Measurements from ENCODE around the gene TBX20. TPM values are rescaled to one million over a fixed set of nuclear protein-coding genes. Genes with fewer than 3 reads are reported as not detected.
"Not testable (repeated sequence)": the region's sequence is repeated elsewhere in the genome, so short reads cannot be mapped to it uniquely, and the experiment has no call there.

The TBX20 gene
- total RNA-seq, 4 donors from 2014 or later = 0.83 TPM; not detected in 3

DNA sequence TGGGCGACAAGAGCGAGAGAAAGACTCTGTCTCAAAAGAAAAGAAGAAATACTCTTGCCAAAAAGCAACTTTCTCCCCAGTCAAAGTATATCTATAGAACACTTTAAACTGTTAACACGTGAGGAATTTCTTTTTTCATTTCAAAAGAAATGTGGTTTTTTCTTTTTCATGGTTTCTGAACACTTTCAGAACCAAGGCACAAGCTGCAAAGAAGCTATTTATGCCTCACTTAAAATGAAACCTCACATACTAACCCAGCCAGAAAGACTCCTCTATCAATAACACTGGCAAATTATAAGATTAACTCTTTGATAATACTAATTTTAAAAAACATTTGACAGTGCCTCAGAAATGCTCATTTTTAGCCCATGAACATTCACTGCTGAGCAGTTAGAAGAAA lies 20.9 kb downstream of the TBX20 start:
- no peaks in the 10 kb centered on the region for H3K9me3 ChIP-seq
- no peaks in the 10 kb centered on the region for H3K4me1 ChIP-seq
- WGBS = 78% methylated on average over 3 of the region's 3 CpGs
- no peaks in the 10 kb centered on the region for H3K27me3 ChIP-seq
- TF ChIP-seq, protein P1, sequence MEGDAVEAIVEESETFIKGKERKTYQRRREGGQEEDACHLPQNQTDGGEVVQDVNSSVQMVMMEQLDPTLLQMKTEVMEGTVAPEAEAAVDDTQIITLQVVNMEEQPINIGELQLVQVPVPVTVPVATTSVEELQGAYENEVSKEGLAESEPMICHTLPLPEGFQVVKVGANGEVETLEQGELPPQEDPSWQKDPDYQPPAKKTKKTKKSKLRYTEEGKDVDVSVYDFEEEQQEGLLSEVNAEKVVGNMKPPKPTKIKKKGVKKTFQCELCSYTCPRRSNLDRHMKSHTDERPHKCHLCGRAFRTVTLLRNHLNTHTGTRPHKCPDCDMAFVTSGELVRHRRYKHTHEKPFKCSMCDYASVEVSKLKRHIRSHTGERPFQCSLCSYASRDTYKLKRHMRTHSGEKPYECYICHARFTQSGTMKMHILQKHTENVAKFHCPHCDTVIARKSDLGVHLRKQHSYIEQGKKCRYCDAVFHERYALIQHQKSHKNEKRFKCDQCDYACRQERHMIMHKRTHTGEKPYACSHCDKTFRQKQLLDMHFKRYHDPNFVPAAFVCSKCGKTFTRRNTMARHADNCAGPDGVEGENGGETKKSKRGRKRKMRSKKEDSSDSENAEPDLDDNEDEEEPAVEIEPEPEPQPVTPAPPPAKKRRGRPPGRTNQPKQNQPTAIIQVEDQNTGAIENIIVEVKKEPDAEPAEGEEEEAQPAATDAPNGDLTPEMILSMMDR (IDR thresholded peaks at IDR 0.05) = no peak
- no peak for TF ChIP-seq POLR2AphosphoS5 (IDR thresholded peaks at IDR 0.05)
- no peak for TF ChIP-seq EP300 (IDR thresholded peaks at IDR 0.05)
- TF ChIP-seq POLR2A (IDR thresholded peaks at IDR 0.05; ENCODE audit: low read depth) = no peak
- no peak for DNase-seq (ENCODE audit: extremely low spot score)
- intact Hi-C loops (cut with DNase I) = no loop called here
- H3K27ac ChIP-seq (replicated peaks in 1 of 4) = no peak overlapping the region
- H3K4me3 ChIP-seq = no peak overlapping the region
- H3K36me3 ChIP-seq = no peaks in the 10 kb centered on the region

DNA sequence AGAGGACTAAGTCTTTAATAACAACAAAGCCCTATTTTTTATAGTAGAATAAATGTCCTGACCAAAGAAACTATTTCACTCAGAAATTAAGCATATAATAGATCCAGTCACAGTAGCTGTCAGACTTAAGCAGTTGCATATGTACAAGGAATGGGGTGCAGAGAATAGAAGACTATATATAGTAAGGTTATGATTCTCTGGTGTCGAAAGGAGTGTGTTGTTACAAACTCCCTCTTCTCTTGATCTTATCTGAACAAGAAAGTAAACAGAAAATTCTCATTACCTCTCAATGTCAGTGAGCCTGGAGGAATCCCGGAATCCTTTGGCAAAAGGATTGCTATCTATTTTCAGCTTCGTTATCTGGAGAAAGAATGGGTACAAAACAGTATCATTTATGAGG lies 22.7 kb downstream of the TBX20 start:
- H3K36me3 ChIP-seq; H3K9me3 ChIP-seq; intact Hi-C loops (cut with DNase I); H3K4me3 ChIP-seq; H3K27me3 ChIP-seq; DNase-seq (ENCODE audit: extremely low spot score); H3K27ac ChIP-seq (replicated peaks in 1 of 4); H3K4me1 ChIP-seq: not testable (repeated sequence)
- 78% methylated on average over 3 of the region's 3 CpGs for WGBS

DNA sequence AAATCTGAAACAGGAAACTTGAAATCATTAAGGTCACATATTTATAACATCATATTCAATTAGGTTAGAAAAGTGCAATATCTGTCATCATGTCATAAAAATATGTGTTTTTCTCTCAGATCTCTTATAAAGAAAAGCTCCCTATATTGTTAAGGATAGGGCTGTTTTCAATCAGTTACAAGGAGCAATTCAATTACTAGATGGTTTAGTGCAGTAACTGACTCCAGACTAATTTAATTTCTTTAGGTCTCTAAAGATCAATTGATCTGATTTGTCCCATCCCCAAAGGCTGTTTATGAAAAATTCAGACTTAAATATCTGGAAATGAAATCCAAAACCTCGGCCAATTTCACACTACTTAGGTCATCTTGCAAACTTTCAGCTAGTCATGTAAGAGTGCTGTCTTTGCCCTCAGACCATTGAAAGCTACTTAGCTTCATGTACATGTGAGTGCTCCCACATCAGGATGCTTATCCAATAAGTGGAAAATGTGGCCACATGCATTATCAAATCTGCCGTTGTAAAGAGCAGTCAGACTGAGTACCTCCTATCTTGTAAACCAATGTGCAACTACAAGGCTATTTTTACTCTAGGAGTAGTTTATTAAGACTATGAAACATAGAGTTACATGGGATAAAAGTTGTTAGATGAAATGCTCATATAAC lies 24.7 kb downstream of the TBX20 start:
- H3K36me3 ChIP-seq; DNase-seq (ENCODE audit: extremely low spot score); H3K9me3 ChIP-seq; H3K27ac ChIP-seq (replicated peaks in 1 of 4); H3K4me3 ChIP-seq; H3K27me3 ChIP-seq; H3K4me1 ChIP-seq; intact Hi-C loops (cut with DNase I): not testable (repeated sequence)
- 72% methylated on average over 2 of the region's 2 CpGs for WGBS

DNA sequence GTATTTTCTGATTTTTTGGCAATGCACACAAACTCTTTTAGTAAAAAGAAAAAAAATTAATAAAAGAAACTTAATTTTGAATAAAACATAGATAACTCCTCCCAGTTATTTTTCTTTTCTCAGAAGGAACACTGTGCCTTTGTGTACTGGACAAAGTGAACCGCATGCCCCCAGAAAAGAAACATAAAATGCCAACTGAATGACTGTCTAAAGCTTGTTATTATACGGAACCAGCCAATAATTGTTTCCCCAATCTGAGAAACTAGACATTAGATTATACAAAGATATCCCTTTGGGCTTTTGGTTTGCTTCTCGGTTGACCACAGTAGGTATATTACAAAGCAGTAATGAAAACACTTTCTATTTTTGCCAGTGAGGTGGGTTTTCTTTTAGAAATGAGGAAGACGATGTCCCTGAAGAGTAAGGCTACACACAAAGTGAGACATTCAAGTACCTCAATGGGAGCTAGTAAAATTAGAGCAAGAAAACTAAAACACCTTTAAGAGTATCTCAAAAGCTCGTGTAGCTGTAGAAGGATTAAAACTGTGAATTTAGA lies 25.3 kb downstream of the TBX20 start:
- H3K27ac ChIP-seq (replicated peaks in 1 of 4); DNase-seq (ENCODE audit: extremely low spot score); H3K4me1 ChIP-seq; H3K27me3 ChIP-seq; H3K36me3 ChIP-seq; intact Hi-C loops (cut with DNase I); H3K9me3 ChIP-seq; H3K4me3 ChIP-seq: not testable (repeated sequence)
- 74% methylated on average over 5 of the region's 5 CpGs for WGBS

DNA sequence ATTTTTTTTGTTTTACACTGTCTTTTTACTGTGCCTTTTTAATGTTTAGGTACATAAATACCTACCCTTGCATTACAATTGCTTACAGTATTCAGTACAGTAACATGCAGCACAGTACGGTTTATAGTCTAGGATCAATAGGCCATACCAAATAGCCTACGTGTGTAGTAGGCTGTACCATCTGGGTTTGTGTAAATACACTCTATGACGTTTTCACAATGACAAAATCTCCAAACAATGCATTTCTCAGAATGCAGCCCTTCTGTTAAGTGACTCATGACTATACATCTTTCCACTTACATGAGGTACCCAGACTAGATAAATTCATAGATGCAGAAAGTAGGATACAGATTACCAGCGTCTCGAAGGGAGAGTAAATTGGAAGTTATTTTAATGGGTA lies 26.5 kb downstream of the TBX20 start:
- DNase-seq (ENCODE audit: extremely low spot score); H3K9me3 ChIP-seq; H3K36me3 ChIP-seq; H3K4me1 ChIP-seq; H3K27me3 ChIP-seq; H3K4me3 ChIP-seq; intact Hi-C loops (cut with DNase I); H3K27ac ChIP-seq (replicated peaks in 1 of 4): not testable (repeated sequence)
- 67% methylated on average over 5 of the region's 5 CpGs for WGBS

DNA sequence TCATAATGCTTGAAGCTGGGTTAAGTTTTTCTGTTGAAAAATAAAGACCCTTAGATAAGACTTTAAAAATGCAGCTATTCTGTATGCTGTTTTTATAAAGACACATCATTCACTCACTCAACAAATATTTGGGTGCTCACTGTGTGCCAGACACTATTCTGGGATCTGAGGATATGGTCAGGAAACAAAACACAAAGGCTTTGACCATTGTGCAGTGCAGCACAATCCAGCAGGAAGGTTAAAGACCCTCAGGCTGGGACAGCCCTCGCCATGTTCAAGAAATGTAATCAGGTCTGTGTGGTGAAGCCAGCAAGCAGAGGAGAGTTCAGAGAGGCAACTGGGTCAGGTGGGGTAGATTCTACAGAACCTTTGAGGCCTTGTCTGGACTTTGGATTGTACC lies 31.5 kb downstream of the TBX20 start:
- H3K27me3 ChIP-seq; H3K4me1 ChIP-seq; H3K4me3 ChIP-seq; intact Hi-C loops (cut with DNase I); H3K27ac ChIP-seq (replicated peaks in 1 of 4); H3K36me3 ChIP-seq; DNase-seq (ENCODE audit: extremely low spot score); H3K9me3 ChIP-seq: not testable (repeated sequence)
- WGBS = 100% methylated on average over 1 of the region's 1 CpG

DNA sequence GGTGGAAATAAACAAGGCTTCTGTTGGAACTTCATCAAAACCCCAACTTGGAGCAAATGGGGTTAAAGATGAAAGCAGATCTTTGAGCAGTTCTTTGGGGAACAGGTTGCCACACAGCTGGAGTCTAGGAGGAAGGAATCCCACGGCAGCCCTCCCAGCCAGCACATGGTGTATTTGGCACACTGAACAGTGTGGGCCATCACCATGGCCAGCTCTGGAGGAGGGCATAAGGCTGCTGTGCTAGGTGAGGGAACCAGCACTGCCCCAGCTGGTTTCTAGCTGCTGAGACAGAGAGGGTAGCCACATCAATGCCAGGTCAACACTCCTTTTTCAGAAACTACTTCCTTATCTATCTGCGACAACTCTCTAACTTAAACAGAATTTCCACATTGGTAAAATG lies 33.7 kb downstream of the TBX20 start:
- H3K36me3 ChIP-seq; DNase-seq (ENCODE audit: extremely low spot score); H3K4me3 ChIP-seq; intact Hi-C loops (cut with DNase I); H3K9me3 ChIP-seq; H3K4me1 ChIP-seq; H3K27ac ChIP-seq (replicated peaks in 1 of 4); H3K27me3 ChIP-seq: not testable (repeated sequence)
- WGBS = 67% methylated on average over 2 of the region's 2 CpGs

DNA sequence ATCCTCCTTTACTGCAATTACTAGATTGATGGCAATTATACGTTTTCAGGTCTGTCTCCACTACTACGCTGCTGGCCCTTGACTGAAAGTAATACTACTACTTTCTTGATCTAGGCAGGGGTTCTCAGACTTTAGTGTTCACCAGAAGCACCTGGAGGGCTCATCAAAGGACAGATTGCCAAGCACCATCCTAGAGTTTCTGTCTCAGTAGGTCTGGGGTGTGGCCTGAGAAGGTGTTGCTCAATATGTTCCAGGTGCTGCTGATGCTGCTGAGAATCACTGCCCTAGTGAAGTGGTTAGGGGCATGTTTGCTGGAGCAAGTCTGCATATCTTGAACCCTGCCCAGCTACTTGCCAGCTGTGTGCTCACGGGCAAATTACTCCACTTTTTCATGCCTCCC lies 37.9 kb downstream of the TBX20 start:
- H3K36me3 ChIP-seq; H3K4me3 ChIP-seq; H3K4me1 ChIP-seq; DNase-seq (ENCODE audit: extremely low spot score); H3K9me3 ChIP-seq; H3K27me3 ChIP-seq; H3K27ac ChIP-seq (replicated peaks in 1 of 4); intact Hi-C loops (cut with DNase I): not testable (repeated sequence)
- 76% methylated on average over 3 of the region's 3 CpGs for WGBS

DNA sequence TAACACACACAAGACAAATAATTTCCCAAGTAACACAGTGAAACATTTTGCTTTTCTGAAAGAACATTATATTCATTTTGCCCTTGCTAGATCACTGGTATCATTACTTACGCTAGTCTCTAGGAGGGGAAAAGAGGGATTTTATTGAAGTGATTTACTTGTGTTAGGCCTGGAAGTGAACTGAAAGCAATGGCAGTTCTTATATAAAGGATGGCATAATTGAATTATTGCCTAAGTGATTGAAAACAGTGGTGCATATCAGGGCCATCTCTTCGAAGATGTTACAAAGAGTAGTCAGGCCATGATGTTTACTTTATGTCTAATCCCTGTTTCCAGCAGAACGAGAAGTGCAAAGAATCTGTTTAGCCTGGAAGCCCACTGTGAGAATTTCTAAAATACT lies 38.8 kb downstream of the TBX20 start:
- H3K4me3 ChIP-seq; intact Hi-C loops (cut with DNase I); H3K36me3 ChIP-seq; H3K4me1 ChIP-seq; DNase-seq (ENCODE audit: extremely low spot score); H3K27me3 ChIP-seq; H3K27ac ChIP-seq (replicated peaks in 1 of 4); H3K9me3 ChIP-seq: not testable (repeated sequence)
- WGBS = 44% methylated on average over 3 of the region's 3 CpGs

DNA sequence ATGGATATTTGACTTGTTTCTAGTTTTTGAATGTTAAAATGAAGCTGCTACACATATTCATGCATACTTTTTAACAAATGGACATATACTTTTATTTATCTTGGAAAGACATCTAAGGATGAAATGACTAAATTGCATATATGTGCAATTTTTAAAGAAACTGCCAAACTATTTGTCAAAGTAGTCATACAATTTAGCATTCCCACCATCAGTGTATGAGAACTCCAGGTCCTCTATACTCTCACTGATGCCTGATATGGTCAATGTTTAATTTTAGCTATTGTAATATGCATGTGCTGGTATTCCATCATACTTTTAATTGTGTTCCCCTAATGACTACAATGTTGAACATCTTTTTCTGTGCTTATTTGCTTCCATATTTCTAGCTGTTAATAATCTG lies 47.0 kb downstream of the TBX20 start:
- H3K36me3 ChIP-seq; H3K9me3 ChIP-seq; DNase-seq (ENCODE audit: extremely low spot score); H3K27me3 ChIP-seq; H3K4me1 ChIP-seq; intact Hi-C loops (cut with DNase I); H3K4me3 ChIP-seq; H3K27ac ChIP-seq (replicated peaks in 1 of 4): not testable (repeated sequence)

DNA sequence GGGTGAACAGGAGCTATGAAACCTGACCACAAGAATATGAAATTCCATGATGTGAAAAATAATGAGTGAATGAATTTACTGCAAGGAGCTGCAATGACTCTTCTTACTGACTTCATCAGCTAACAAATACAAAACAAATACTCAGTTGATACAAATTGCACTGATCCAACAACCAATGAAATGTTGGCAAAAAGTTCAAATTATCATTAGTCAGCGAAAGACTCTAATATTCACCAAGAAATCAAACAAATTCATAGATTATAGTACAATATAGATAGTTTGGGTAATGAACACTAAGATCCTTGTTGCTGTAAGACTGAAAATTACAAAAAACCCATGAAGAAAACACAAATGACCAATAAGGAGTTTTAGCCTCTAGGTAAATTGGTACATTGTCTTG lies 49.0 kb downstream of the TBX20 start:
- intact Hi-C loops (cut with DNase I); H3K4me3 ChIP-seq; H3K4me1 ChIP-seq; H3K9me3 ChIP-seq; DNase-seq (ENCODE audit: extremely low spot score); H3K27me3 ChIP-seq; H3K27ac ChIP-seq (replicated peaks in 1 of 4): not testable (repeated sequence)
- WGBS = 93% methylated on average over 1 of the region's 1 CpG
- H3K36me3 ChIP-seq = peaks cover 0 to 14% (median 0%) of the 10 kb centered on the region in 4 donors

DNA sequence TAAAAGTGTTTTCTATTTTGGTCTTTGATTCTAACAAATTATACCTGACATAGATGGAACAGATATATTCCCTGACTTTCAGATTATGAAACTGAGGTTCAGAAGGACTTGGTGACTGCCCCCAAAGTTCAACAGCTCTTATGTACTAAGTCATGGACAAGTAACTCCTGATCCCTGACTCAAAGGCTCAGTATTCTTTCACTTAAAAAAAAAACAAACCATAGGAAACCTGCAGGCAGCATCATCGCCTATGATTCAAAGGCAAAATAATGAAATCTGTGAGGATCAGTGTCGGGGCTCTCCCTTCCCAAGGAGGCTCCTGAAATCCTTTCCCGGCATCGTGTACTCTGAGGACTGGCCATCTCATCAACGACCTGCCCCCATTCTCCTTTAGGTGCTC lies 49.9 kb downstream of the TBX20 start:
- H3K4me1 ChIP-seq; H3K4me3 ChIP-seq; DNase-seq (ENCODE audit: extremely low spot score); H3K27me3 ChIP-seq; intact Hi-C loops (cut with DNase I); H3K27ac ChIP-seq (replicated peaks in 1 of 4); H3K9me3 ChIP-seq: not testable (repeated sequence)
- H3K36me3 ChIP-seq = peaks cover 0 to 14% (median 0%) of the 10 kb centered on the region in 4 donors
- 93% methylated on average over 2 of the region's 5 CpGs for WGBS
